Spinal cord (tissue), 10 donors: ENCODE data around the gene MPIG6B. TPM values are rescaled to one million over a fixed set of nuclear protein-coding genes. Genes with fewer than 3 reads are reported as not detected.

Source experiments
- DNase-seq, 6 donors: peaks; one replicate each; pipeline versions ENCODE4 v3.0.0 to v3.0.0-alpha.2; 2013 to 2015; ENCODE audit warnings: low spot score in 6 of 6, low read depth in 4 of 6
- H3K27ac ChIP-seq: one replicate; pipeline ENCODE4 v1.5.1; 2013; ENCODE audit warnings: low read depth, low read length, control low read depth
- H3K27me3 ChIP-seq: one replicate; pipeline ENCODE4 v1.6.1; 2013; ENCODE audit warnings: low read length; ENCODE audit not compliant: control insufficient read depth, insufficient read depth
- H3K36me3 ChIP-seq: one replicate; pipeline ENCODE4 v1.6.1; 2013; ENCODE audit warnings: low read length; ENCODE audit not compliant: control insufficient read depth, insufficient read depth
- H3K4me1 ChIP-seq: one replicate; pipeline ENCODE4 v1.6.1; 2013; ENCODE audit warnings: low read length; ENCODE audit not compliant: control insufficient read depth, insufficient read depth
- H3K4me3 ChIP-seq: one replicate; pipeline ENCODE4 v1.5.1; 2013; ENCODE audit warnings: low read depth, low read length, control low read depth
- H3K9me3 ChIP-seq: one replicate; pipeline ENCODE4 v1.6.1; 2013; ENCODE audit warnings: low read length; ENCODE audit not compliant: control insufficient read depth, insufficient read depth
- WGBS: methylation state at CpG from one replicate; pipeline ENCODE4 v1.1.5; 2013; ENCODE audit warnings: missing lambda C conversion rate; ENCODE audit not compliant: insufficient coverage; 5-methylcytosine and 5-hydroxymethylcytosine counted together
- polyA plus RNA-seq, 2 donors: library from polyadenylated mRNA; unstranded; fragments of 120-200 nt; gene quantifications; one replicate each; pipeline ENCODE4 v1.2.1, GENCODE V29; 2013; ENCODE audit not compliant: insufficient read length in 2 of 2
- total RNA-seq, 2 donors: library from RNA; depleted of rRNA in 1 of 2; stranded (reverse); fragments of 120-200 nt in 1 of 2; fragments of >200 nt in 1 of 2; gene quantifications; one replicate each; pipeline versions ENCODE4 v1.2.3 to v1.2.4, GENCODE V29; 2013 to 2014
- donor health status: healthy.

The MPIG6B gene
- total and polyA plus RNA-seq, 4 donors, result 0.17 to 1.3 (median 0.81) TPM; not detected in 1

GRCh38 chr6:31687321-31687720, 35.9 kb upstream of the MPIG6B start:
- Histone ChIP-seq H3K36me3 (peaks cover 77% of the 10 kb centered on the region), H3K4me1 (peaks cover 16% of the 10 kb centered on the region), H3K4me3 (no peak overlapping the region), H3K27me3 (no peaks in the 10 kb centered on the region), H3K9me3 (no peaks in the 10 kb centered on the region), H3K27ac (no peak overlapping the region)
- DNase-seq, result no peak
- 73% methylated on average over 5 of the region's 8 CpGs for WGBS

- no peak overlapping the region for H3K4me3 ChIP-seq
- H3K4me1 ChIP-seq, result peaks cover 8% of the 10 kb centered on the region
- no peak for DNase-seq
- H3K27me3 ChIP-seq, result no peaks in the 10 kb centered on the region
- 85% methylated on average over 9 of the region's 14 CpGs for WGBS
- no peak overlapping the region for H3K27ac ChIP-seq
- peaks cover 84% of the 10 kb centered on the region for H3K36me3 ChIP-seq
- no peaks in the 10 kb centered on the region for H3K9me3 ChIP-seq
These were observed 35.1 kb upstream of the MPIG6B start for GRCh38 chr6:31687860-31688693.

GRCh38 chr6:31689249-31690110, 33.7 kb upstream of the MPIG6B start:
- no peak overlapping the region for H3K4me3 ChIP-seq
- no peaks in the 10 kb centered on the region for H3K4me1 ChIP-seq
- DNase-seq, result no peak
- H3K9me3 ChIP-seq, result no peaks in the 10 kb centered on the region
- peaks cover 90% of the 10 kb centered on the region for H3K36me3 ChIP-seq
- H3K27ac ChIP-seq, result no peak overlapping the region
- no peaks in the 10 kb centered on the region for H3K27me3 ChIP-seq
- WGBS, result 85% methylated on average over 7 of the region's 11 CpGs

- H3K36me3 ChIP-seq, result peaks cover 94% of the 10 kb centered on the region
- no peak overlapping the region for H3K4me3 ChIP-seq
- H3K9me3 ChIP-seq, result no peaks in the 10 kb centered on the region
- DNase-seq, result no peak
- no peaks in the 10 kb centered on the region for H3K27me3 ChIP-seq
- WGBS, result 58% methylated on average over 3 of the region's 10 CpGs
- H3K4me1 ChIP-seq, result no peaks in the 10 kb centered on the region
- H3K27ac ChIP-seq, result no peak overlapping the region
These were observed 32.7 kb upstream of the MPIG6B start for GRCh38 chr6:31690231-31691077.

- H3K27ac ChIP-seq, result no peak overlapping the region
- no peak for DNase-seq
- WGBS, result 92% methylated on average over 2 of the region's 6 CpGs
- H3K4me1 ChIP-seq, result no peaks in the 10 kb centered on the region
- H3K9me3 ChIP-seq, result no peaks in the 10 kb centered on the region
- no peak overlapping the region for H3K4me3 ChIP-seq
- H3K27me3 ChIP-seq, result no peaks in the 10 kb centered on the region
- H3K36me3 ChIP-seq, result peaks cover 94% of the 10 kb centered on the region
These were observed 32.1 kb upstream of the MPIG6B start for GRCh38 chr6:31691078-31691463.

- Histone ChIP-seq H3K27me3 (no peaks in the 10 kb centered on the region), H3K9me3 (no peaks in the 10 kb centered on the region), H3K4me3 (no peak overlapping the region), H3K4me1 (no peaks in the 10 kb centered on the region), H3K27ac (no peak overlapping the region), H3K36me3 (peaks cover 94% of the 10 kb centered on the region)
- WGBS, result 87% methylated on average over 5 of the region's 12 CpGs
- DNase-seq, result no peak
These were observed 31.5 kb upstream of the MPIG6B start for GRCh38 chr6:31691564-31692108.

GRCh38 chr6:31692353-31692752, 30.8 kb upstream of the MPIG6B start:
- Histone ChIP-seq H3K4me3 (no peak overlapping the region), H3K4me1 (no peaks in the 10 kb centered on the region), H3K27me3 (no peaks in the 10 kb centered on the region), H3K36me3 (peaks cover 91% of the 10 kb centered on the region), H3K9me3 (no peaks in the 10 kb centered on the region), H3K27ac (no peak overlapping the region)
- no peak for DNase-seq
- 81% methylated on average over 3 of the region's 4 CpGs for WGBS

- H3K9me3 ChIP-seq, result no peaks in the 10 kb centered on the region
- 88% methylated on average over 9 of the region's 9 CpGs for WGBS
- H3K36me3 ChIP-seq, result peaks cover 89% of the 10 kb centered on the region
- no peak for DNase-seq
- no peaks in the 10 kb centered on the region for H3K27me3 ChIP-seq
- H3K27ac ChIP-seq, result no peak overlapping the region
- no peaks in the 10 kb centered on the region for H3K4me1 ChIP-seq
- H3K4me3 ChIP-seq, result no peak overlapping the region
These were observed 30.3 kb upstream of the MPIG6B start for GRCh38 chr6:31692886-31693285.

- H3K4me1 ChIP-seq, result no peaks in the 10 kb centered on the region
- H3K36me3 ChIP-seq, result peaks cover 85% of the 10 kb centered on the region
- no peak for DNase-seq
- no peak overlapping the region for H3K27ac ChIP-seq
- WGBS, result 80% methylated on average over 1 of the region's 6 CpGs
- no peaks in the 10 kb centered on the region for H3K9me3 ChIP-seq
- no peak overlapping the region for H3K4me3 ChIP-seq
- H3K27me3 ChIP-seq, result no peaks in the 10 kb centered on the region
These were observed 29.6 kb upstream of the MPIG6B start for GRCh38 chr6:31693535-31693934.
